Stomach (tissue), 9 donors: ENCODE results near the gene C6orf89. TPM values are rescaled to one million over a fixed set of nuclear protein-coding genes. Genes with fewer than 3 reads are reported as not detected.

ENCODE experiments used
- DNase-seq, 2 donors: peaks; one replicate each; pipeline versions ENCODE4 v3.0.0 to v3.0.0-alpha.2; 2013 to 2019
- H3K27ac ChIP-seq, 5 donors: fragments of 200-600 bp in 4 of 5; sonication (generic) in 4 of 5; one replicate each; pipeline ENCODE4 v1.5.1; 2013 to 2019; ENCODE audit warnings: mild to moderate bottlenecking in 1 of 5, moderate library complexity in 1 of 5
- H3K27me3 ChIP-seq, 3 donors: fragments of 200-600 bp; sonication (generic); one replicate each; pipeline ENCODE4 v1.5.1; 2017 to 2019; ENCODE audit warnings: mixed run types in 1 of 3
- H3K36me3 ChIP-seq, 4 donors: fragments of 200-600 bp; sonication (generic); 1 replicate in 3 of 4; 2 replicates in 1 of 4; pipeline ENCODE4 v1.5.1; 2016 to 2019
- H3K4me1 ChIP-seq, 4 donors: fragments of 200-600 bp; sonication (generic); one replicate each; pipeline ENCODE4 v1.5.1; 2016 to 2019
- H3K4me3 ChIP-seq, 4 donors: fragments of 200-600 bp; sonication (generic) in 3 of 4; one replicate each; pipeline ENCODE4 v1.5.1; 2016 to 2019; ENCODE audit warnings: mild to moderate bottlenecking in 1 of 4
- H3K9me3 ChIP-seq, 4 donors: fragments of 200-600 bp; sonication (generic); one replicate each; pipeline ENCODE4 v1.5.1; 2016 to 2019
- EP300 ChIP-seq: sonication (generic); formaldehyde crosslinking; IDR thresholded peaks from one replicate; pipeline ENCODE4 v1.6.1; 2017; ENCODE audit warnings: antibody characterized with exemption
- POLR2A ChIP-seq, 4 donors: fragments of 450-650 bp; IDR thresholded peaks; one replicate each; pipeline ENCODE4 v1.6.1; 2016; ENCODE audit warnings: antibody characterized with exemption in 4 of 4, control low read depth in 2 of 4, mild to moderate bottlenecking in 1 of 4, moderate library complexity in 1 of 4
- POLR2AphosphoS5 ChIP-seq, 3 donors: sonication (generic); formaldehyde crosslinking; IDR thresholded peaks; one replicate each; pipeline ENCODE4 v1.6.1; 2016; ENCODE audit warnings: antibody characterized with exemption in 3 of 3
- WGBS, 5 donors: extraction: QIAGEN DNeasy Blood & Tissue Kit in 3 of 5; methylation state at CpG; one replicate each; pipeline versions ENCODE4 v1.1.5 to v1.1.7; 2013 to 2018; 5-methylcytosine and 5-hydroxymethylcytosine counted together
- intact Hi-C: fragments of 100-400 bp; cut with DNase I; formaldehyde crosslinking; loops from one replicate; pipeline ENCODE4 v1.15.1; 2023; ENCODE audit warnings: low total_unique reads
- polyA plus RNA-seq, 3 donors: library from polyadenylated mRNA; stranded (reverse); fragments of 200-250 nt; gene quantifications; one replicate each; pipeline ENCODE4 v1.2.3, GENCODE V29; 2013
- total RNA-seq, 5 donors: library from RNA; depleted of rRNA; stranded (reverse); fragments of >200 nt; gene quantifications; one replicate each; pipeline versions ENCODE4 v1.1.0 to v1.2.3, GENCODE V29; 2014 to 2016
- TF ChIP-seq, protein P1 (sequence below), 7 experiments: fragments of 450-650 bp in 4 of 7; fragments of 200-600 bp in 3 of 7; sonication (generic) in 3 of 7; IDR thresholded peaks; one replicate each; pipeline ENCODE4 v1.5.1; 2016 to 2019; ENCODE audit warnings: antibody characterized with exemption in 7 of 7, control low read depth in 2 of 7, mild to moderate bottlenecking in 1 of 7
- donor health status: healthy with polysubstance abuse.
- donor health status: Bipolar disorder and iron deficiency.
- donor health status: healthy.

Gene C6orf89
- total and polyA plus RNA-seq, 8 donors: 7.0 to 47.2 (median 25.1) TPM

DNA sequence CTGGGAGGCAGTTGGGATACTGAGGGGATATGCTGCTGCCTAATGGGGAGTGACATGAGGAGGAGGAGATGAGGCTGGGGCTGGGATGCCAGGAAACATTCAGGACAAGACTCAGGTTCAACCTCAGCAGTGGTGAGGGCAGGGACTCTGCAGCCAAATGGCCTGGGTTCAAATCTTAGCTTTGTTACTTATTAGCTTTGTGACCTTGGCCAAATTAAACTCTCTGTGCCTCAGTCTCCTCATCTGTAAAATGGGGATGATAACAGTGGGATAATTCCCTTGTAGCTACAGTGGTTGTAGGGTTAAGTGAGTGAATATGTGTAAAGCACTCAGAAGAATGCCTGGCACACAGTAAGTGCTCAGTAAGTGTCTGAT is 70.7 kb downstream of the C6orf89 start:
- Histone ChIP-seq H3K9me3 (no peaks in the 10 kb centered on the region), H3K36me3 (no peaks in the 10 kb centered on the region), H3K4me3 (peak overlapping the region in 1 of 4 donors; percentile 8), H3K4me1 (peaks cover 0 to 37% (median 17%) of the 10 kb centered on the region in 4 donors), H3K27ac (peak overlapping the region in 1 of 5 donors; percentile 24), H3K27me3 (peaks cover 0 to 7% (median 0%) of the 10 kb centered on the region in 3 donors)
- no peak for DNase-seq
- intact Hi-C loops: no loop called here
- TF ChIP-seq, protein P1, sequence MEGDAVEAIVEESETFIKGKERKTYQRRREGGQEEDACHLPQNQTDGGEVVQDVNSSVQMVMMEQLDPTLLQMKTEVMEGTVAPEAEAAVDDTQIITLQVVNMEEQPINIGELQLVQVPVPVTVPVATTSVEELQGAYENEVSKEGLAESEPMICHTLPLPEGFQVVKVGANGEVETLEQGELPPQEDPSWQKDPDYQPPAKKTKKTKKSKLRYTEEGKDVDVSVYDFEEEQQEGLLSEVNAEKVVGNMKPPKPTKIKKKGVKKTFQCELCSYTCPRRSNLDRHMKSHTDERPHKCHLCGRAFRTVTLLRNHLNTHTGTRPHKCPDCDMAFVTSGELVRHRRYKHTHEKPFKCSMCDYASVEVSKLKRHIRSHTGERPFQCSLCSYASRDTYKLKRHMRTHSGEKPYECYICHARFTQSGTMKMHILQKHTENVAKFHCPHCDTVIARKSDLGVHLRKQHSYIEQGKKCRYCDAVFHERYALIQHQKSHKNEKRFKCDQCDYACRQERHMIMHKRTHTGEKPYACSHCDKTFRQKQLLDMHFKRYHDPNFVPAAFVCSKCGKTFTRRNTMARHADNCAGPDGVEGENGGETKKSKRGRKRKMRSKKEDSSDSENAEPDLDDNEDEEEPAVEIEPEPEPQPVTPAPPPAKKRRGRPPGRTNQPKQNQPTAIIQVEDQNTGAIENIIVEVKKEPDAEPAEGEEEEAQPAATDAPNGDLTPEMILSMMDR (IDR thresholded peaks at IDR 0.05): no peak
- TF ChIP-seq EP300 (no peak), POLR2AphosphoS5 (IDR thresholded peaks at IDR 0.05) (no peak), POLR2A (IDR thresholded peaks at IDR 0.05) (no peak)

DNA sequence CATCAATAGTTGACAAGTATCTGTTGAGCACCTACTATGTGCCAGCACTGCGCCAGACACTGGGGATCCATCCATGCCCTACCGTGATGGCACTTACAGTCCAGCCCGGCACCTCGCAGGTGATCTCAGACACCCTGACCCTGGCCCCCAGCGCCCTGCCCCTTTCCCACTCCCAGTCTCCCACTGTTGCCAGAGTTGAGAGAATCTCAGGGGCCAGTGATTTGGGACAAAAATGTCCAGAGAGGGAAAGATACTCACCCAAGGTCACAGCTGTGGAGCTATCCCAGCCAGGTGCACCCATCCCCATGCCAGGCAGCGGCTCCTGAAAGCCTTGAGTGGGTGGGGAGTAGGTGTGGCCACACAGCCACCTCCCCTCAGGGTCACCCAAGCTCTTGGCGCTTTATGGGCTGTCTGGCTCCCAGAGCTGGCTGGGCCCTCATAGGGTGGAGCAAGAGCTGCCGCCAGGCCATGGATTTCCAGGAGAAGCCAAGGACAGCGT is 72.1 kb downstream of the C6orf89 start:
- TF ChIP-seq, protein P1 (IDR thresholded peaks at IDR 0.05): no peak
- TF ChIP-seq POLR2A (IDR thresholded peaks at IDR 0.05) (no peak), POLR2AphosphoS5 (IDR thresholded peaks at IDR 0.05) (no peak), EP300 (no peak)
- Histone ChIP-seq H3K36me3 (no peaks in the 10 kb centered on the region), H3K27ac (no peak overlapping the region), H3K4me3 (no peak overlapping the region), H3K4me1 (peaks cover 0 to 51% (median 20%) of the 10 kb centered on the region in 4 donors), H3K9me3 (no peaks in the 10 kb centered on the region), H3K27me3 (peaks cover 0 to 10% (median 0%) of the 10 kb centered on the region in 3 donors)
- 78 to 94% (median 89%) methylated on average over 8 to 9 of the region's 9 CpGs for WGBS, 5 donors
- DNase-seq: no peak
- intact Hi-C loops: no loop called here

DNA sequence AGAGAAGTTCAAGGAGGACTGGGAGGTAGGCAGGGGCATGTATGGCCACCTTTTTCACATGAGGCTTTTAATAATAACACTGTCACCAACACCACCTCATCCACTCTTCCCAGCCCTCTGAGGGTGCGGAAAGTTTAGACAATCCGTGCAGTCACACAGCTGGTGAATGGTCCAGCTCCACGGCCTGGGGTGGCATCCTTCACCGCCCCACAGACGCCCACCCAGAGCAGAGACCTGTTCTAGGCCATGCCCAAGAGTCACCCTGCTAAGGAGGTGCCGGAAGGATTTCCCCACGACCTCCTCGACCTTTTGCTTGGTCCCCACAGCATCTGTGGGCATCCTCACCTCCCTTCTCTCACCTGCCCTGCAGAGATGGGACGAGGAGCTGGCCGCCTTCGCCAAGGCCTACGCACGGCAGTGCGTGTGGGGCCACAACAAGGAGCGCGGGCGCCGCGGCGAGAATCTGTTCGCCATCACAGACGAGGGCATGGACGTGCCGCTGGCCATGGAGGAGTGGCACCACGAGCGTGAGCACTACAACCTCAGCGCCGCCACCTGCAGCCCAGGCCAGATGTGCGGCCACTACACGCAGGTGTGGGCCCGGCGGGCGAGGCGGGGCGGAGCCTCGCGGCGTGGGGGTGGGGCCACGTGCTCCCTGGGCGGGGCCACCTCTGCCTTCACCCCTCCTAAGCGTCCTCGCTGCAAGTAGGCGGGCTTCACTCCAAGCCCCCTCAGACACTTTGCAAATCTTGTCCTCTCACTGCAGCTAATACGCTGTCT is 73.2 kb downstream of the C6orf89 start:
- H3K27me3 ChIP-seq: peaks cover 0 to 10% (median 0%) of the 10 kb centered on the region in 3 donors
- peaks cover 3 to 60% (median 28%) of the 10 kb centered on the region in 4 donors for H3K4me1 ChIP-seq
- TF ChIP-seq, protein P1 (IDR thresholded peaks at IDR 0.05): no peak
- TF ChIP-seq POLR2A (IDR thresholded peaks at IDR 0.05): no peak
- no peak for TF ChIP-seq EP300
- TF ChIP-seq POLR2AphosphoS5 (IDR thresholded peaks at IDR 0.05): no peak
- no peaks in the 10 kb centered on the region for H3K9me3 ChIP-seq
- no peak overlapping the region for H3K27ac ChIP-seq
- 85 to 97% (median 90%) methylated on average over 28 to 44 of the region's 44 CpGs for WGBS, 5 donors
- DNase-seq: no peak
- H3K4me3 ChIP-seq: no peak overlapping the region
- no peaks in the 10 kb centered on the region for H3K36me3 ChIP-seq
- intact Hi-C loops: no loop called here

DNA sequence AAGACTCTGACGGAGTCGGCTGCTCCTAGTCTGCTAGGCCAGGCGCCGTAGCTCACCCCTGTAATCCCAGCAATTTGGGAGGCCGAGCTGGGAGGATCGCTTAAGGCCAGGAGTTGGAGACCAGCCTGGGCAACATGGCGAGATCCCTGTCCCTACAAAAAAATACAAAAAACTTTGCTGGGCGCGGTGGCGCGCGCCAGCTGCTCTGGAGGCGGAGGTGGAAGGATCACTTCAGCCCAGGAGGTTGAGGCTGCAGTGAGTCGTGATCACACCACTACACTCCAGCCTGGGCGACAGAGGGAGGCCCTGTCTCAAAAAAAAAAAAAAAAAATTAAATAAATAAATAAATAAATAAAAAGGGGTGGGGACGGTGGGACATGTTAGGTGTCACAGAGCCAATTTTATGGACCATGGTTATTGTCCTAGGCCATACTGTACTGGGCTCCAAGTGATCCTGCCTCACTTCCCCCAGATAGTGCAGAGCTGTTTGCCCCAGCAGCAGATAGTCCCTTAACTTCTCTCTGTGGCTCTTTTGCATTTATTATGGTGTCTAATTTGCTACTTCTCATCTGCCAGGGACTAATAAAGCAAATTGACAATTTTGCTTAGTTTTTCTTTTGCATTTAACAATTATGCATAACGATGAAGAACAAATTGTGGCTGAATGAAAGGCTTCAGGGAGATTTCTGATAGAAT is 74.0 kb downstream of the C6orf89 start:
- TF ChIP-seq POLR2A (IDR thresholded peaks at IDR 0.05): no peak
- TF ChIP-seq, protein P1 (IDR thresholded peaks at IDR 0.05): no peak
- TF ChIP-seq EP300: no peak
- TF ChIP-seq POLR2AphosphoS5 (IDR thresholded peaks at IDR 0.05): no peak
- no peak for DNase-seq
- peaks cover 0 to 10% (median 0%) of the 10 kb centered on the region in 3 donors for H3K27me3 ChIP-seq
- intact Hi-C loops: no loop called here
- peaks cover 5 to 60% (median 31%) of the 10 kb centered on the region in 4 donors for H3K4me1 ChIP-seq
- WGBS, 5 donors: 82 to 91% (median 88%) methylated on average over 17 of the region's 17 CpGs
- no peaks in the 10 kb centered on the region for H3K36me3 ChIP-seq
- peak overlapping the region in 3 of 5 donors; percentile 14 to 61 (median 61) for H3K27ac ChIP-seq
- no peaks in the 10 kb centered on the region for H3K9me3 ChIP-seq
- H3K4me3 ChIP-seq: no peak overlapping the region
